Mucosa of rectum (tissue), 2 donors: ENCODE data around the gene COPB1.

Experiments
- H3K27ac ChIP-seq, 2 donors: one replicate each; pipeline ENCODE4 v1.7.0; 2013; ENCODE audit warnings: inconsistent platforms in 2 of 2, low read depth in 2 of 2, low read length in 2 of 2
- H3K27me3 ChIP-seq, 2 donors: one replicate each; pipeline ENCODE4 v1.7.0; 2013; ENCODE audit warnings: low read length in 2 of 2; ENCODE audit not compliant: control insufficient read depth in 2 of 2, insufficient read depth in 2 of 2
- H3K36me3 ChIP-seq, 2 donors: one replicate each; pipeline ENCODE4 v1.7.0; 2013; ENCODE audit warnings: low read length in 2 of 2; ENCODE audit not compliant: control insufficient read depth in 2 of 2, insufficient read depth in 2 of 2
- H3K4me1 ChIP-seq, 2 donors: one replicate each; pipeline ENCODE4 v1.7.0; 2013; ENCODE audit warnings: low read length in 2 of 2, mild to moderate bottlenecking in 1 of 2; ENCODE audit not compliant: control insufficient read depth in 2 of 2, insufficient read depth in 2 of 2
- H3K4me3 ChIP-seq, 2 donors: one replicate each; pipeline ENCODE4 v1.7.0; 2013; ENCODE audit warnings: low read length in 2 of 2
- H3K9ac ChIP-seq, 2 donors: one replicate each; pipeline ENCODE4 v1.7.0; 2013; ENCODE audit warnings: low read length in 2 of 2, low read depth in 1 of 2, mild to moderate bottlenecking in 1 of 2
- H3K9me3 ChIP-seq, 2 donors: one replicate each; pipeline ENCODE4 v1.7.0; 2013; ENCODE audit warnings: low read length in 2 of 2; ENCODE audit not compliant: control insufficient read depth in 2 of 2
- donor health status: healthy.
- donor health status: Normal muscosa, but diverticular disease.

The COPB1 gene

DNA sequence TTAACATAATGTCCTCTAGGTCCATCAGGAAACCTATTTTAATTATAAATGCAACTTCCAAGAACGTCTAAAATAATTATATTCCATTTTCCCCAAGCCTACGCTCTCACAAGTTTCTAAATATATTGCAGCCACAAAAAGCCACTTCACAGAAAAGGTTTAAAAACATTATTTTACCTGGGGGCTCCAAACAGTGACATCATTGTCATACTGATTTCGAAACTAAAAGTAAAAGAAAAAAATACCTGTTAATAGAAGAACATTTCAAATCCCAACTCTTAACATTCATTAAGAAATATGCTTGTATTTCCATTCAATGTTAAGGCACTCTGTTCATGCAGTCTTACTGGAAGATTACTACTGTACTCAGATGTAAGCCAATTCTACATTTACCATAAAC, 19.2 kb upstream of the COPB1 start:
- Histone ChIP-seq H3K36me3 (peaks cover 18 to 35% of the 10 kb centered on the region in 2 donors), H3K9me3 (no peaks in the 10 kb centered on the region), H3K27me3 (no peaks in the 10 kb centered on the region), H3K27ac (no peak overlapping the region), H3K4me1 (peaks cover 10 to 11% of the 10 kb centered on the region in 2 donors), H3K4me3 (peak overlapping the region; percentile 82 to 99), H3K9ac (peak overlapping the region; percentile 73 to 83)

- H3K9ac ChIP-seq = no peak overlapping the region
- peaks cover 0 to 4% of the 10 kb centered on the region in 2 donors for H3K4me1 ChIP-seq
- H3K9me3 ChIP-seq = no peaks in the 10 kb centered on the region
- peaks cover 50 to 74% of the 10 kb centered on the region in 2 donors for H3K36me3 ChIP-seq
- no peak overlapping the region for H3K27ac ChIP-seq
- no peaks in the 10 kb centered on the region for H3K27me3 ChIP-seq
- no peak overlapping the region for H3K4me3 ChIP-seq
Measured at GRCh38 chr11:14513800-14514199, 14.2 kb upstream of the COPB1 start.

DNA sequence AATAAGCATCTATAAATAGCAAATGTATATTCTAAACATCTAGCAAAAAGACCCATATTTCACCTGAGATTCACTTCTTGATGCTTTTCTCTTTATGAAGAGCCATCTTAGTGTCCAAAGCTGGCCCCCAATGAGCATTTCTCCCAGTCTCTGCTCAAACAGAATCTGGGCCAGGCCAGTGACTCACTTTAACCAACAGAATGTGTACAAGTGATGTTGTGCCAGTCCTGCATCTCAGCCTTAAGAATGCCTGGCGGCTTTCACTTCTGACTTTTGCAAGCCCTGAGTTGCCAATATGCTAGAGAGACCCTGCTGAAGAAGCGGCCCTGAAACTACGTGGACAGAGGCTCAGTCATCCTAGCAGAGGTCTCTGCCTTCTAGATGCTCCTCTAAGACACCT, 6.9 kb upstream of the COPB1 start:
- Histone ChIP-seq H3K4me1 (no peaks in the 10 kb centered on the region), H3K9ac (no peak overlapping the region), H3K36me3 (peaks cover 60% of the 10 kb centered on the region in 2 donors), H3K4me3 (no peak overlapping the region), H3K27me3 (no peaks in the 10 kb centered on the region), H3K27ac (no peak overlapping the region), H3K9me3 (no peaks in the 10 kb centered on the region)

DNA sequence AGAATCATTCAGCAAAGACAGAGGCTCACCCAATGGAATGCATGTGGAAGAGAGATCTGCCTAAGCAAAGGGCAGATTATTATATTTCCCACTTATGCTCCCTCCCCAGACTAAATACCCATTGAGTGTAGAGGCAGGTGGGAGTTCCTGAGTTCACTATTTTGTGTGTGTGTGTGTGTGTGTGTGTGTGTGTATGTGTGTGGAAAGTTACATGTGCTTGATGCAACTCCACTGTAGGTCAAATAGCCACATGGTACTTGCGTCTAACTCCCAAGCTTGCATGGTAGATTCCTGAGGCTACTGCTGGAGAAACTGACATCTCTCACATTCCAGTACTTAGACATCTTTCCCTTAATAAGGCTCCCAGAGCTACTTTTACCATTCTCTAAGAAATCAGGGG, 3.4 kb upstream of the COPB1 start:
- no peak overlapping the region for H3K4me3 ChIP-seq
- no peaks in the 10 kb centered on the region for H3K9me3 ChIP-seq
- no peak overlapping the region for H3K9ac ChIP-seq
- peaks cover 31 to 43% of the 10 kb centered on the region in 2 donors for H3K36me3 ChIP-seq
- no peak overlapping the region for H3K27ac ChIP-seq
- no peaks in the 10 kb centered on the region for H3K27me3 ChIP-seq
- H3K4me1 ChIP-seq = peaks cover 0 to 19% of the 10 kb centered on the region in 2 donors

DNA sequence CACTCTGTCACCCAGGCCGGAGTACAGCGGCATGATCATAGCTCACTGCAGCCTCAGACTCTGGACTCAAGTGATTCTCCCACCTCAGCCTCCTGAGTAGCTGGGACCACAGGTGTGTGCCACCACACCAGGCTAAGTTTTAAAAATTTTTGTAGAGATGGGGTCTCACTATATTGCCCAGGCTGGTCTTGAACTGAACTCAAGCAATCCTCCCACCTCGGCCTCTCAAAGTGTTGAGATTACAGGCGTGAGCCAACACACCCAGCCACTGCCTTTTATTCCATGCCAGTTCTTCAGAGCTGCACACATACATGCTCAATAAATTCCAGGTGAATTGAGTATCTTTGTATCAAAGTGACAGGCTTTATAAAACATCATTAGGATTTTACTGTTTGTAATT, 2.4 kb upstream of the COPB1 start:
- no peak overlapping the region for H3K27ac ChIP-seq
- H3K4me1 ChIP-seq = peaks cover 0 to 21% of the 10 kb centered on the region in 2 donors
- no peaks in the 10 kb centered on the region for H3K27me3 ChIP-seq
- no peak overlapping the region for H3K9ac ChIP-seq
- no peaks in the 10 kb centered on the region for H3K9me3 ChIP-seq
- H3K4me3 ChIP-seq = no peak overlapping the region
- H3K36me3 ChIP-seq = peaks cover 33 to 40% of the 10 kb centered on the region in 2 donors

GRCh38 chr11:14500181-14500651, 605 bp upstream of the COPB1 start:
- Histone ChIP-seq H3K4me3 (peak overlapping the region; percentile 95 to 96), H3K27me3 (no peaks in the 10 kb centered on the region), H3K9ac (peak overlapping the region; percentile 87 to 91), H3K4me1 (peaks cover 0 to 21% of the 10 kb centered on the region in 2 donors), H3K9me3 (no peaks in the 10 kb centered on the region), H3K36me3 (peaks cover 26 to 31% of the 10 kb centered on the region in 2 donors), H3K27ac (peak overlapping the region; percentile 91 to 93)

GRCh38 chr11:14499178-14499559, 442 bp downstream of the COPB1 start:
- no peaks in the 10 kb centered on the region for H3K27me3 ChIP-seq
- H3K9ac ChIP-seq = peak overlapping the region; percentile 91 to 94
- H3K36me3 ChIP-seq = peaks cover 24 to 32% of the 10 kb centered on the region in 2 donors
- H3K4me1 ChIP-seq = peaks cover 0 to 21% of the 10 kb centered on the region in 2 donors
- peak overlapping the region; percentile 95 to 96 for H3K4me3 ChIP-seq
- H3K9me3 ChIP-seq = no peaks in the 10 kb centered on the region
- peak overlapping the region; percentile 91 to 93 for H3K27ac ChIP-seq

- Histone ChIP-seq H3K9ac (no peak overlapping the region), H3K4me3 (no peak overlapping the region), H3K4me1 (no peaks in the 10 kb centered on the region), H3K36me3 (peaks cover 69 to 87% of the 10 kb centered on the region in 2 donors), H3K9me3 (no peaks in the 10 kb centered on the region), H3K27me3 (no peaks in the 10 kb centered on the region), H3K27ac (no peak overlapping the region)
Measured at GRCh38 chr11:14480716-14481115, 18.9 kb downstream of the COPB1 start.

GRCh38 chr11:14471127-14471526, 28.5 kb downstream of the COPB1 start:
- Histone ChIP-seq H3K9ac (no peak overlapping the region), H3K9me3 (no peaks in the 10 kb centered on the region), H3K27me3 (no peaks in the 10 kb centered on the region), H3K4me1 (no peaks in the 10 kb centered on the region), H3K27ac (no peak overlapping the region), H3K36me3 (peaks cover 81 to 83% of the 10 kb centered on the region in 2 donors), H3K4me3 (no peak overlapping the region)

DNA sequence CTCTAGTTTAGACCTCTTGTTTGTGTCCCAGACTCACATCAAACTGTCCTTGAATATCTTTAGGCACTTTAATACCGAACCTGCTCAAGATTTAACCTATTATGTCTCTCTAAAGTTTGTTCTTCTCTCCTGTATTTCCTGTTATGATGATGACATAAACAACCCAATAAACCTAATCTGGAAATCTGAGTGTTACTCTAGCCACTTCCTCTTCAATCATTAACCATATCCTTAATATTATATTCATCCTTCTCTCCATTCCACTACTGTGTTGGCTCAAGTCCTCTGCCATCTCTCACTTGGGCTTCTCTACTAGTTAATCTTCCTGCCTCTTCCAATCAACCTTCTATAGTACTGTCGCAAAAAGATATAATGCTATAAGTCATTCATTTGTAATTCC, 36.0 kb downstream of the COPB1 start:
- H3K9me3 ChIP-seq = no peaks in the 10 kb centered on the region
- no peak overlapping the region for H3K27ac ChIP-seq
- H3K4me3 ChIP-seq = no peak overlapping the region
- H3K36me3 ChIP-seq = peaks cover 84 to 94% of the 10 kb centered on the region in 2 donors
- peak overlapping the region in 1 of 2 donors; percentile 8 for H3K9ac ChIP-seq
- H3K27me3 ChIP-seq = no peaks in the 10 kb centered on the region
- no peaks in the 10 kb centered on the region for H3K4me1 ChIP-seq

DNA sequence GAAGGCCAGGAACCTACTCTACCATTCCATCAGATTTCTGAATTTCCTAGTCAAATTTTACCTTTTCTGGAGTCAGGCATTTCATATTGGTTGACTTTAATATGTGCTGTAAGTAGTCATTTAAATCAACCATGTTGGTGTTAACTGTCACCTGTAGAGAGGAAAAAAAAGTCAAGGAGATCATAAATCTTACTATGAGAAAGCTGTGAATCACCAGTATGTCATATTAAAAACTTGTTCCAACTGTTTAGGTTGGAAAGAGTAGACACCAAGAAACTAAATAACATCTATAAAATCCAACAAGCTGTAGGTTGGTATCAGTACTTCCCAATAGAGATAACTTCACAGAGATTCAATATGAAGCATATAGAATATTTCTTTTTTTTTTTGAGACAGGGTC, 39.5 kb downstream of the COPB1 start:
- Histone ChIP-seq H3K9ac (no peak overlapping the region), H3K4me1 (no peaks in the 10 kb centered on the region), H3K27me3 (no peaks in the 10 kb centered on the region), H3K4me3 (no peak overlapping the region), H3K27ac (no peak overlapping the region), H3K9me3 (no peaks in the 10 kb centered on the region), H3K36me3 (peaks cover 62 to 80% of the 10 kb centered on the region in 2 donors)
